Activated T-helper 1 cell treated with Interleukin-2 at 50 U/mL for 16 hours (primary cell): ENCODE measurements around the gene ARSI.

Source experiments
- DNase-seq: peaks from one replicate; pipeline ENCODE4 v3.0.0-alpha.2; 2020; ENCODE audit warnings: low read depth

Gene ARSI

DNA sequence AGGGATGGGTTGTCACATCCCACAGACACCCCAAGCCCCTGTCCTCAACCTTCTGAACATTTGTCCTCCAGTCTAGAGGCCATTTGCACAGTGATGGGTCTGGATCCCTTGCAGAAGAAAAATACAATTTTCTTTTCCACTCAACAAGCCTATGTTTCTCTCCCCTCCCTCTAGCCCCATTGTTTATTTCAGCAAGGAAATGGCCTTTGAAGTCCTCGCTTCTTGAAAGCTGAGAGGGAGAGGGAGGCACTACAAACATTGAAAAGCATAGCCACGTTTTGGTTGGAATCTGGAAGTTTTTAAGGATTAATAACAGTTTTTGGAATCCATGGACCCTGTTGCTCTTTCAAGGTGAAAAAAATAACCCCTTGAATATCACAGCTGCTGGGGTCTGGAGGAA, 24.0 kb upstream of the ARSI start:
- DNase-seq: no peak

DNA sequence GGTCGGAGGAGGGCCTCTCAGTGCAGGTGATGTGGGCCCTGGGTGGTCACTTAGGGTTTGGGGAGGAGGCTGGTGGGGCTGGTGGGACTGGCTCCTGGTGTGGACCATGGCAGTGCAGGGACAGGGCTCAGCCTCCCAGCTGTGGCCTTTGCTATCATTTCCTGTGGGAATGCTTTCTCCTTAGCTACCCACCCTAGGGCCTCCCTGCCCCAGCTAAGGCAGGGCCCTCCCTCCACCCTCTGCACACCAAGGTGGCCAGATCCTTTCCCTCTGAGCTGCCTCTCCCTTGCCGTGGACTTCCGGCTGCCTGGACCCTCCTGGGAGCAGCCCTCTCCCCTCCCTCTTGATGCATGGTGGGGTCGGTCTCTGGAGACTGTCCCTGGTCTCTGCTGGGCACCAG, 22.7 kb upstream of the ARSI start:
- DNase-seq: no peak

DNA sequence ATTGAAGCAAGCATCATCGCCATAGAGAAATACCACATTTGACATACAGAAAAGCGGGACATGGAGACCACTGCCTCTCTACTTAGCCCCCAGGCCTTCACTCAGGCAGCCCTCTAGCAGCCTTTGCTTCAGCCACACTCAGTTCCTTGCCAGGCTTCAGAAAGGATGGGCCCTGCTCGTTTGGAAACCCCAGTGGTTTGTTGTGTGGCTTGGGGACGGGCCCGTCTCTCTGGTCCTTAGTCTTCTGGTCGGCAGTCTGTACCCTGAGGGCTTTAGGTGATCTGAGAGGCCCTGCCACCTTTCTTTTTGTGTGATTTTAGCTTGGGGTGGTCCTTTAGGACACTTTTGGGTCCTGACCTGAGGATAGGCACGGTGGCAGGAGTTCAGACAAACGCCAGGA, 21.1 kb upstream of the ARSI start:
- DNase-seq: no peak

- no peak for DNase-seq
Measured at GRCh38 chr5:150323092-150323491, 20.4 kb upstream of the ARSI start.

GRCh38 chr5:150322202-150322601, 19.5 kb upstream of the ARSI start:
- no peak for DNase-seq

DNA sequence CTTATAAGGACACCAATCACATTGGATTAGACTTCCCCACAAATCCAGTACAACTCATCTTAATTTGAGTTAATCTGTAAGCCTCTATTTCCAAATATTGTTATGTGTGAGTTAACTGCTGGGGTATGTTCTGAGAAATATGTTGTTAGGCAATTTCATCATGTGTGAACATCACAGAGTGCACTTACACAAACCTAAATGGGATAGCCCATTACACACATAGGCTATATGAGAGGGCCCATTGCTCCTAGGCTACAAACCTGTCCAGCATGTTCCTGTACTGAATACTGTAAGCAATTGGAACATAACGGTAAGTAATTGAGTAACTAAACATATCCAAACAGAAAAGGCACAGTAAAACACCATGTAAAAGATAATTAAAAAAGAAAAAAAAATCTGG, 19.1 kb upstream of the ARSI start:
- DNase-seq: no peak

GRCh38 chr5:150321211-150321610, 18.5 kb upstream of the ARSI start:
- no peak for DNase-seq

- DNase-seq: no peak
Measured at GRCh38 chr5:150320044-150320613, 17.4 kb upstream of the ARSI start.

DNA sequence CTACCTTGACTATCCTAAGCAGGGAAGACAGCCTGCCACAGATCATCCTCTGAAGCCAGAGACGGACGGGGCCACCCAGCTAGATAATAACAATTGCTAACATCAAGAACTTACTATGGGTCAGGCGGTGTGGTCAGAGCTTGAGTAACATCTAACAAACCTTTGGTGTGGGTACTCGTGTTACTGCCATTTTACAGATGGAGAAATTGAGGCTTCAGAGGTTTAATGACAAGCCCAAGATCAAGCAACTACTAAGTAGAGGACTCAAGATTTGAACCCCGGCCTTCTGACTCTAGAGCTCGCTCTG, 16.7 kb upstream of the ARSI start:
- DNase-seq: no peak

GRCh38 chr5:150318613-150319483, 16.1 kb upstream of the ARSI start:
- DNase-seq: no peak

- DNase-seq: no peak
Measured at GRCh38 chr5:150317048-150318003, 14.6 kb upstream of the ARSI start.

DNA sequence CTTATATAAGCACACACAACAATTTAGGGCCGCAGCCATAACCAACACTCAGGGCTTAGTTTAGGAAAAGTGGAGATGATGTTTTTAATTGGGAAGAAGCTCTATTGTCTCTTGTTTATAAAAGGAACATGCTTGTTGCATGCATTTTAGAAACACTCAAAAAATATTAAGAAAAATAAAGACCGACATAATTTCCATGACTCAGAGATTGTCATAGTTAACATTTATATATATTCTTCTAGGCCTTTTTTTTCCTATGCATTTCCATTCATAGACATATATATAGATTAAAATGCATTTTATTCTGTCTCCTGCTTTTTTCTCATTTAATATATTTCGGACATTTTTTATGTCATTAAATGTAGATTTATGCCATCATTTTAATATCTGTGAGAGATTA, 13.6 kb upstream of the ARSI start:
- DNase-seq: no peak

DNA sequence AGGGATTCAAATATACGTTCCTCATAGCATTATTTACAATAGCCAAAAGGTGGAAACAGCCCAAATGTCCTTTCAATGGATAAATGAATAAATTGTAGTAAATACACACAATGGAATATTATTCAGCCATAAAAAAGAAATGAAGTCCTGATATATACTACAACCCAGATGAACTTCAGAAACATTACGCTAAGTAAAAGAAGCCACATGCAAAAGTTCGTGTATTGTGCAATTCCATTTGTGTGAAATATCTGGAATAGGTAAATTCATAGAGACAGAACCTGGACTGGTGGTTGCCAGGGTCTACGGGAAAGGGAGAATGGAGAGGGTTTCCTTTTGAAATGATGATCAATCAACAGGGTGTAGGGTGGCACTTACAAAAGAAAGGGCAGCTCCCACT, 12.5 kb upstream of the ARSI start:
- DNase-seq: no peak

DNA sequence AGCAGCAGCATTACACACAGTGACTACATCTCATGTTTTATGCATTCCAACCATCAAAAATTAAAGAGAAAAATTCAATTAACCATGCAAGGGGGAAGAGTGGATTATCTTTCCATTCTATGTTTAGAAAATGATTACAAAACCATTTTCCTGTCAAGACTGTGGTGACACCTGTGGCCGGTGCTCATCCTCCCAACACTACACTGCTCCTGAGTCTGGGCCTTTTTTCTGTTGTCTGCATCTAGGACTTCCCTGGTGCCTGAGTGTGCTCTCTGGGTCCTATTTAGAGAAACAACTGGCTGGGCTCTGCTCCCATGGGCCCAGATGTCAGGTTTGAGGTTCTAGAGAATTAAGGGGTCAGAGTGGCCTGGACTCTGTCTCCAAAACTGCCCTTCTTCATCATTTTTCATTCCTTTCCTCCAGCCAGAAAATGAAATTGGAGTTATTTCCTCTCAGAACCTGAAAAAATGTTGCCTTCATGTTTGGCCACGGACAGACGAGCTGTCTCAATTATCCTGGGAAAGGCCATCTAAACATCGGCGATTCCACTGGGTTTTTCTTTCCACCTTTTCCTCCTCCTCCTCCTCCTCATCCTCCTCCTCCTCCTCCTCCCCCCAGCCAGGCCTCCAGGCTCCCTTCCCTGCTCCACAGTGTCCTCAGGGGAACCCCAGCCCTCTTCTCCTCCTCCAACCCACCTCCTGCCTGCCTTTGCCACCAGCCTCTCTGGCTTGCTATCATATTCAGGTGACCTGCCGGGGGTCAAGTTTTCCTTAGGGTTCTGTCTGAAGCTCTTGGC, 11.4 kb upstream of the ARSI start:
- no peak for DNase-seq

DNA sequence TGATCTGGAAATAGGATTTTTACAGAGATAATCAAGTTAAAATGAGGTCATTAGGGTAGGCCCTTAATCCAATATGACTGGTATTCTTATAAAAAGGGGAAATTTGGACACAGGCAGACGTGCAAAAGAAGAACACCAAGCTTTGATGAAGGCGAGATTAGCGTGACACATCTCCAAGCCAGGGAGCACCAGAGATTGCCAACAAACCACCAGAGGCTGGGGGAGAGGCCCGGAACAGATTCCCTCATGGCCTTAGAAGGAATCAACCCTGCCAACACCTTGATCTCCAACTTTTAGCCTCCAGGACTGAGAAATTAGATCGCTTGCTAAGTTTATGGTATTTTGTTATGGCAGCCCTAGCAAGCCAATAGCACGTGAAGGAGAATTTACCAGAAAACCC, 10.8 kb upstream of the ARSI start:
- no peak for DNase-seq

GRCh38 chr5:150312518-150312917, 9.8 kb upstream of the ARSI start:
- DNase-seq: no peak

DNA sequence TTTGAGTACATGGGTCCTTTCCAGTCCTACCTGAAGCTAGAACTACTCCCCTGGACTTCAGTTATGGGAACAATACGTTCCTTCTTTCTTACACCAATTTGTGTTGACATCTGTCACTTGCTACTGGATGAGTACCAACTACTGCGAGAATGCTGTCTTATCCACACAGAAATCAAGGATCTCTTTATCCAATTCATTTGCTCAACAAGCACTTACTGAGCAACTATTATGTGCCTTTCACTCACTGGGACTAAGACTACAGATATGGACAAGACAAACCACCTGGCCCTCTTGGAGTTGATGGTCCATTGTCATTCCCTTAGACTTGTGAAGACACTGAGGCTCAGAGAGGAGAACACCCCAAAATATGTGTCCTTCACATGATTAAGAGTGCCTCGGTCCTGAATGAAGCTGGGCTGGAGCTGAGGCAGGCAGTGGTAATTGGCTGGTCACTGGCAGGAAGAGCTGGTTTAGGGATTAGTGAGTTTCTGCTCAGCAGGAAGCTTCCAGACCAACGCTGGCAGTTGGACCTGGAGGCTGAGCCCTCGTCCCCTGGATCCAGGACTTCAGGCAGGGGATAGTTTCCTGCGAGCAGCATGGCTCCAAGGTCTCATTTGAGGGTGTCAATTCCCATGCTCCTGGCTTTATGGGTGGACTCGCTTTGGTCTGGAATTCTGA, 8.4 kb upstream of the ARSI start:
- DNase-seq: no peak

- DNase-seq: no peak
Measured at GRCh38 chr5:150310246-150310645, 7.5 kb upstream of the ARSI start.

GRCh38 chr5:150309886-150310239, 7.2 kb upstream of the ARSI start:
- no peak for DNase-seq

GRCh38 chr5:150309101-150309885, 6.6 kb upstream of the ARSI start:
- no peak for DNase-seq
